ACHN (cell line): ENCODE measurements around the gene TES.

Experiments used
- DNase-seq: peaks from one replicate; pipeline ENCODE4 v3.0.0-alpha.2; 2015
- in situ Hi-C: cut with HindIII; loops from 2 replicates; pipeline ENCODE4 v1.10.0; 2017; ENCODE audit warnings: low sequenced_read_pairs, low pct_ligation_motif_present, low pct_unique_long_range_greater_than_20kb

TES gene

DNA sequence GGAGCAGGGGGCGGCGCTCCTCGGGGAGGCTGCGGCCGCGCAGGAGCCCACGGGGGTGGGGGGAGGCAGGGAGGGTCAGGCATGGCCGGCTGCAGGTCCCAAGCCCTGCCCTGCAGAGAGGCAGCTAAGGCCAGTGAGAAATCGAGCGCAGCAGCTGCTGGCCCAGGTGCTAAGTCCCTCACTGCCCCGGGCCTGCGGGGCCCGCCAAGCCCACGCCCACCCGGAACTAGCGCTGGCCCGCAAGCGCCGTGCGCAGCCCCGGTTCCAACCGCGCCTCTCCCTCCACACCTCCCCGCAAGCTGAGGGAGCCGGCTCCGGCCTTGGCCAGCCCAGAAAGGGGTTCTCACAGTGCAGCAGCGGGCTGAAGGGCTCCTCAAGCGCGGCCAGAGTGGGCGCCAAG lies 28.3 kb upstream of the TES start:
- no peak for DNase-seq
- in situ Hi-C loops: no loop called here

DNA sequence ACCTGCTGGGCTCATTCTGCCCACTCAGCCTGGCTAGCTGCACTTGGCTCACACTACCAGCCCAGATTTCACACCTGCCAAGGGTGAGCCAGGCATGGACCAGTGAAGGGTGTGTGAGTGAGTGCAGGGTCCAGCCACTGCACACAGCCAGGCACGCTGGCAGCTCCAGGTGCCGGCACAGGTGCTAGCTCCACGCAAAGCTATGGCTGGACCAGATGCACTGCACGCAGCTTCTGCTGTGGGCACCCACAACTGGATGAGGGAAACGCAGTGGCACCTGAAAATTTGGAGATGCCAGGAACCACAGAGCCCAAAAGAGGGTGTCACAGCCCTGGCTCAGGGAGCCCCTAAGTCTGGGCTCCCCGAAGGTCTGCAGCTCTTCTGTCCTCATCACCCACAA lies 24.9 kb upstream of the TES start:
- in situ Hi-C loops: no loop called here
- DNase-seq: no peak

DNA sequence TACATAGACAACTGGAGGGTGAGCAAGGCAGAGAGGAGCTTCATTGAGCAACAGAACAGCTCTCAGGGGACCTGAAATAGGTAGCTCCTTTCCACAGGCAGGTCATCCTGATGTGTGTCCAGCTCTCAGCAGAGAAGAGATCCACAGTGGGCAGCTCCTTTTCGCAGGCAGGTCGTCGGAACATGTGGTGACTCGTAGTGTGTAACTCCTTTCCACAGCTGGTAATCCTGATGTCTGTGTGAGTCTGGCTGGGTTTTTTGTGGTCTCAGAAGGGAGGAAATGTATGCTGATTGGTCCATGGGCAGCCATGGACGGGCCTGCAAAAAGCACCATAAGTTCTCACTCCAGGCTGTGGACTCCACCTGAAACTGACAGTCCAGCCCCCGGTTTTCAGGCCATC lies 24.4 kb upstream of the TES start:
- DNase-seq: no peak
- in situ Hi-C loops: no loop called here

DNA sequence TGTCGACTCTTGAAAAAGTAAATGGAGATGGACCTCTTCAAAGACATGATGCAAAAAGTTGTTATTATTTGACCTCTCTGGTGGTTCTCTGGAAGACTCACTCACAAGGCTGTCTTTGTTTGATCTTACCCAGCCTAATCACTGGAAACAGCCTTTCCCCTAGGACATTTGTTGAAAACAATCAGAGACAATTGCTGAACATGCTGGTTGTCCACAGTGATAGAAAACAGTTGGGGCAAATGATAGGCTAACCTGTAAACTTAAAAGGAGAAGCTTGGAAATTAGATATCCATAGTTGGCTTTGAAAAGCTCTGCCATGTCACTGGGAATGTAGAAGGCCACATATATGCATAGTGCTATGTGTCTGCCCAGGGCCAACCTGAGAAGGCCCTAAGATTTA lies 22.9 kb upstream of the TES start:
- DNase-seq: no peak

DNA sequence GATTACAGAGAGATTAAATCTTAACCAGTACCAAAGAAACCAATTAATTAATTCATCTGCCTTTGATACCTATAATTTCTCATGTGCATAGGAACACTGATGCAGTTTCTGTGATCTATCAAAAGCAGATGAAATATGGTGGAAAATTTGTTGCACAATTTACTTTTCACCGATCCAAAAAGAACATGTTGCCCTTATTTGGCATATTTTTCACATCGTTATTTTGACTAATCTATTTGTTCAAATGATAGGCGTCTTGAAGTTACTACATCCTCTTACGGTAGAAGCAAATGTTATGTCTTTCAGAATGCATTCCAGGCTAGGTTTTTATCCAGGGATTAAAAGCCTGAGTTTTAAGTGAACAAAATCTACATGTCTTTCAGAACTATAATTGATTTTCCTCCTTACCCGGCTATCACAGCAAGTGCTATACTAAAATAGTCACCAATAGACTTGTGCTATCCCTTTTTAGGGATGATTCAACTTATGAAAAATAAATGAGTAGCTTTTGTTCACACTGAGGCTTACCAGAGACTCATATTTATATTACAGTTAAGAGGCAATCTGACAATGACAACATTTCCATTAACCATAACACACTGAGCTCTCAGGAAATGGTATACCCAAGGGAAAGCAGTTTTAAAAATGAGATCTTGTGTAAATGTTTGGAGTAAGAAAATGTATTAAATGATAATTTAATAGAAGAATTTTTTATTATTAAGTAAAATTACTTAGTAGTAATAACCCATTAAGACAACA lies 16.8 kb upstream of the TES start:
- in situ Hi-C loops: no loop called here
- DNase-seq: no peak

More for the DNA sequence above, 22.9 kb upstream of the TES start:
- in situ Hi-C loops: no loop called here

DNA sequence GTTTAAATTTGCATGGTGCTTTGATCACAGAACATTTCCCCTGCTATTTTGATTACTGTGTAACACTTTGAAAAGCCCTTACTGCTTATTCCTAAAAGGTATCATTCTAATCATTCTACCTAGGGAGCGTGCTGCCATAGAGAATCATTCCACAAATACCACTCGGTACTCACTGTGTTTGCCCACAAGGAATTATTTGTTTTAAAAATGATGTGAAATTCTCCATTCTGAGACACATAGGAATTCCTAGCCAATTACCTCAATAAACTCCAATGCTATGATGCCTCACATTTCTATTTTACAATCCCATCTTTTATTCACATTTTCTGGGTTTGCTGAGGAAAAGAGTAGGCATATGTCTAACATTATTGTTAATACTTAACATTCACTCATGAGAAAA lies 16.2 kb upstream of the TES start:
- no peak for DNase-seq
- in situ Hi-C loops: no loop called here

DNA sequence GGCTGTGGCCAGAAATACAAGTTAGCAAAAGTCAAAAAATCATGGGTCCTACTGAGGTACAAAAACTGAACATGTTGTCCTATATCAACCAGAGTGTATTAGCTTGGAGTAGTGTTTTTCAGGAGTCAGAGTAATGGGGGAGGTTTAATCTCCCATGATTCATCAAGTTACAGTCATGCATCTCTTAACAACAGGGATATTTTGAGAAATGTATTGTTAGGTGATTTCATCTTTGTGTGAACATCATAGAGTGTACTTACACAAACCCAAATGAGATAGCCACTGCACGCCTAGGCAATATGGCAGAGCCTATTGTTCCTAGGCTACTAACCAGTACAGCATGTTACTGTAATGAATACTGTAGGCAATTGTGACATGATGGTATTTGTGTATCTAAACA lies 14.9 kb upstream of the TES start:
- in situ Hi-C loops: no loop called here
- no peak for DNase-seq

DNA sequence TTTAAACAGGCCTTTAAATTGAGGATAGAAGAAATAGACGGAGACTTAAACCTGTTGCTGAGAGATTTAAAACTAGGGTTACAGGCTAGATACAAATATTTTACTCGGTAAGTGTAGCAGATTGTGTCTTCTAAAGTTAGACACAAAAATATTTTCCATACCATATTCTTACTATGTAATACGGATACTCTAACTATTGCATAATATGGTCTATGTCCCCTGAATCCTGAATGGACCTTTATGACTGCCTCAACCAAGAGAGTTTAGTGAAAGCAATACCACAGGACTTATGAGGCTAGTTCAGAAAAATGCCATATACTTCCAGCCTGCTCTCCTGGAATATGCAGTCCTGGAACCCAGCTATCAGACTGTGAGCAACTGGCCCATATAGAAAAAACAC lies 13.4 kb upstream of the TES start:
- in situ Hi-C loops: no loop called here
- no peak for DNase-seq

DNA sequence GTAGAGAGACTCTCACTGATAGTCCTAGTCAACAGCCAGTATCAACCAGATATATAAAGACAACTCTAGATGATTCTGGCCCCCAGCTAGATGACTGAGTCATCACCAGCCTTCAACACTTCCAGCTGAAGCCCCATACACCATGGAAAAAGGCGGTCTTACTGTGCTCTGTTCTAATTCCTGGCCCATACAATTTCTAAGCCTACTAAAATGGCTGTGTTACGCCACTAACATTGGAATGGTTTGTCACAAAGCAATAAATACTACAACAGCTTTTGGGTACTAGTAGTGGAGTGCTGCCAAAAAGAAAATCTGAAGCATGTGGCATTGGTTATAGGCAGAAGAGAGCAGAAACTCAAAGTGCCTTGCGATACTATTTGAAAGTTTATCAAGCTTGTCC lies 13.0 kb upstream of the TES start:
- no peak for DNase-seq
- in situ Hi-C loops: no loop called here

DNA sequence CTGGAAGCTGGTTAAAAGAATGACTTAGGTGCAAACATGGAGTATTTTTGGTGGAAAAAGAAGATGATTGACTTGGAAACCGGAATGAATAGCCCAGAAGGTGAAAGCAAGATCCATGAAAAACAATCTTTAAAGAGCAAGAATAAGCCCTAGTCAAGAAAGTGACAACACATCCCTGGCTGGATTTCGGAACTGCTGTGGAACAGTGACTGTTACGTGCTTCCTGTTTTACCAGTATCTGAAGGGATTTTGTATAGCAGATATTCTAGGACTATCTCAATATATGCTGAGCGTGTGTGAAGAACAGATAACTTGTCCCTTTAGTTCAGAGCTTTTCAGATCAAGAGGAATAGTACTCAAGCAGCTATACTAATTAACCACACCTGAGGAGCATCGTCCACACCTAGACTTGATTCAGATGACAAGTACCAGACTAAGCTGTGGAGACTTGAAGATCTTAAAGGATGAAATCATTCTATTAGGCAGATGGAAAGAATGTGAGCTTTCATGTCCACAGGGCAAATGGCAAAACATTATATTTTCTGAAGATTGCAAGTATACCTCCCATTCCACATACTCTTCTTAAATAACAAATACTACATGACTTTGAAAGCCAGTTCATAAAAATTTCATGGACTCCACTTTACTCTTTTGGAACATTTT lies 11.5 kb upstream of the TES start:
- DNase-seq: no peak

DNA sequence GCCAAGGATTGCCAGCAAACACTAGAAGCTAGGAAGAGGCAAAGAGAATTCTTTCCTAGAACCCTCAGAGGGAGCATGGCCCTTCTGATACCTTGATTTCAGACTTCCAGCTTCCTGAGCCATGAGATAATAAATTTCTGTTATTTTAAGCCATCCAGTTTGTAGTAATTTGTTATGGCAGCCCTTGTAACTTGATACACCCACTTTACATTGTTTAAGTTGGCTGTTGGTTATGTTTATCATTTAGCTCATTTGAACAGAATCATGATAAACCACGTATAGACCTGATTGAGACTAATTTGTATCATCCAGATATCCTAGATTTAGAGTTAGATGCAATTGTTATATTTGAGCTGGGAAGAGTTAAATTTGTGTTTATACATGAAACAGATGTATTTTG lies 9.4 kb upstream of the TES start:
- in situ Hi-C loops: no loop called here
- no peak for DNase-seq

More for the DNA sequence above, 11.5 kb upstream of the TES start:
- in situ Hi-C loops: no loop called here

DNA sequence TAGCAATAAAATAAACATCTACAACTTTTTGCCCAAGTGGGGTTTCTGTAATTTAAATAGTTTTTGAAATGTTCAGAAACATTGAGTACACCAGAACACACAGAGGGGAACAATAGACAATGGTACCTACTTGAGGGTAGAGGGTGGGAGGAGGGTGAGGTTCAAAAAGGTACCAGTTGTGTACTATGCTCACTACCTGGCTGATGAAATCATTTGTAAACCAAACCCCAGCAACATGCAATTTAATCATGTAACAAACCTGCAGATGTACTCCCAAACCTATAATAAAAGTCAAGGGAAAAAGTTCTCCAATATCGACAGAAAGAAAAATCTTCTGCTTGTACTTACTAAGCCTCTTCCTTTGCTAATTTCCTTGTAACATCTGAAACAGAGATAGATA lies 4.2 kb upstream of the TES start:
- DNase-seq: no peak
- in situ Hi-C loops: no loop called here

DNA sequence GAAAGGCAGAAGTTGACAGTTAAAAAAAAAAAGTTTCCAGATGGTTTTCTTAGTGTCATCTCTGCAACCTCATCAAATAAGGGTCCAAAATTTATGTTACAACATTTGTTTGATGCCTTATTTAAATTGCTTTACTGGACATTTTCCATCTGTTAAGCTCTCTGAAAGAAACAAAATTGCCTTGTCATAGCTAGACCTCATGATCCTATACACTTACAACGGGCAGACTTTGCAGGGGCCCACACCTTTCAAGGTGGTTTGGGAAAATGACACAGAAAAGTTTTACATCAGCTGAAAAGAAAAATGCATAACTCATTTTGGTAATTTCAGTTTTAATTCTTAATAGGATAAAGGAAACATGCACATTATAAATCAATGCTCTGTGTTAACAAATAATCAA lies 1.4 kb upstream of the TES start:
- in situ Hi-C loops: no loop called here
- no peak for DNase-seq

DNA sequence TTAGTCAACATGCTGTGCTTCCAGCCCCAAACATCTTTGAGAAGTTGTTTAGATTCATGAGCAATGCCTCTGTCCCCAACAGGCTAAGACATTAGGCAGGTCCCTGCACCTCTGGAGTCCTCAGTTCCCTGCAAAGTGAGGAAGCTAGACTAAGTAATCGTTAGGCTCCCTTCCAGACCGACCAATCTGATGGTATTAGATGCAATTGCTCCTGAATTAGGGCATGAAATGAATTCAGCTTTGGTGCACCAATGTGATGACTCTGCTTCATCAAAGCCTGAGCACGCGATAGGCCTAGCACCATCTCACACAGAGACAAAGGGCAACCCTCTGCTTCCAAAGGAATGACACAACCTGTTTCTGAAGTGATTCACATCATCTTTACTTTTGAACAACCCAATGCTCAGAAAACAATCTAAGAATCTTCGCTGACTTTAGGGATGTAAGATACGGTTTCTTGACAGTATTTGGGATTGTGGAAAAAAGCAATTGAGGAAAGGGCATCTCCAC lies 723 bp upstream of the TES start:
- DNase-seq: no peak
- in situ Hi-C loops: no loop called here

DNA sequence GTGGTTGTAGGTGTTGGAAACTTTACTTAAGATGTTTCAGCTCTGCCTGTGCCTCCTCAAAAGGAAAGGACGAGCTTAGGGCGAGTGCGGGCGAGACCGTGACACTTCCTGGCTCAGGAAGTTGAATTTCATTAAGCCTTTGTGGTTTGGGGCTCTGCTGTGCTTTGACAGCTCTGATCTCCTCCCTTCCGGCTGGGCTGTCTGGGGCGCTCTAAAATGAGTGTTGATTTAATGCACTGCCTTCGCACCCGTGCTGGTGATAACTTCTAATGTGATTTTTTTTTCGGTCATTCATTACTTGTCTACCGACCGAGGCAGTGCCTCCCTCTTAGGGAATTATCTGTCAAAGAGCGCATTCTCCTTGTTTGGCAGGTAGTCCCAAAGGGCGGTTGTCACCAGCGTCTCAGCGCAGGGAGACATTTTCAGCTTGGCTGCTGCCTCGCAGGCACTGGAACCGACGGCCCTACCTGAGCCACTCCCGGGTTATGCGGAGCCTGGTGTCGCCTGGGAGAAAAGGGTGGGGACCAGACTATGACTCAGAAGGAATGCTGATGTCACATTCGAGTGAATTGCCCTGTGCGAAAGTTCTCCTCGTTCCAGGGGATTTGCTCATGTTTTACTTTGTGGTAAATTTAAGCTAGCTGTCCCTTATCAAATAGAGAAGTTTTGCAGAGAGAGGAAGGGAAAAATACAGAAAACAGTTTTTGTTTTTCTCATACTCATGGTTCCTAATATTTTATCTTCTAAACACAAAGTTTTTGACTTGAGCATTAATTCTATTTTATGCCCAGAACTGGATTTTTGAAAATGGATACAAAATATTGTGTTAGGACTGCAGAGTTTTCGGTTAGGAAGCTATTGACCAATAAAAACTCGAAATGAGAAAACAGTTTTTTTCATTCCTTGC lies 920 bp downstream of the TES start:
- in situ Hi-C loops: no loop called here
- peak; percentile 95 for DNase-seq

DNA sequence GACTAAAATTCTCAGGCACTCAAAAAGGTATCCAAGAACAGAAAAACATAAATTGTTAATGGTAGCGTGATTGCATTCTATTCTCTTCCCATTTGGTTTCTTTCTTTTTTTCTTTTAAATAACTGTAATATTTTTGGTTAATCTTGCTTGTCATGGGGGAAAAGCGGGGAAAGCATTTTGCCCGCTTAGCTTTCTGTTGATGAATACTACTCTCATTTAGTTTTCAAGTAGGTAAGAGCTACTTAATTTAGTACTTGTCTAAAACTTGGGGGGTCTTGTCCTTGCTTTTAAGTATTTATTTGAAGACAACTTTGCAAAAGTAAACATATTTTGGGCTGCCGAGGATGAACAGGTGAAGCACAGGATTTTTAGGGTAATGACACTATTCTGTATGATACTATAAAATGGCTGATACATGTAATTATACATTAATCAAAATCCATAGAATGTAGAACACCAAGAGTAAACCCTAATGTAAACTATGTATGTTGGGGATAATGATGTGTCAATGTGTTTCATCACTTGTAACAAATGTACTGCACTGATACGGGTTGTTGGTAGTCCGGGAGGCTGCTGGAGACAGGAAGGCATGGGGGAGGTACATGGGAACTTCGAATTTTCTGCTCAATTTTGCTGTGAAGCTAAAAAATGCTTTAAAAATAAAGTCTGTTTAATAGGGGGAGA lies 1.7 kb downstream of the TES start:
- peak; percentile 35 for DNase-seq
- in situ Hi-C loops: no loop called here

DNA sequence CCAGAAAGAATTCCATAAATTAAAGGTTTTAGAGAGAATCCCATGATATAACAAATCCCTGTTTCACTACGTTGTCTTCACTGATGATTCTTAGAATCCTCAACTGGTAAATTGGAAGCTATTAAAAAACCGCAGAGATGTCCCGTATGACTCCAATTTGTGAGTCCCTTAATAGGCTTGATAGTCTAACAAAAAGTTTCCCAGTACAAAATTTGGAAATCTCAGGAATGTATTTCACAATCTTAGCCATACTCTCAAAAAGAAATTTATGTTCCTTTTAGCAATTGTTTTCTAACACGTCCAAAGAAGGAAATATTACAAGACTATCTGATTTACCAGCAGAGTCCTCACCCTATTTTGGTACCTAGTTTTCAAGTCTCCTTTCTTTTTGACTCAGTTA lies 2.5 kb downstream of the TES start:
- in situ Hi-C loops: no loop called here
- DNase-seq: no peak

DNA sequence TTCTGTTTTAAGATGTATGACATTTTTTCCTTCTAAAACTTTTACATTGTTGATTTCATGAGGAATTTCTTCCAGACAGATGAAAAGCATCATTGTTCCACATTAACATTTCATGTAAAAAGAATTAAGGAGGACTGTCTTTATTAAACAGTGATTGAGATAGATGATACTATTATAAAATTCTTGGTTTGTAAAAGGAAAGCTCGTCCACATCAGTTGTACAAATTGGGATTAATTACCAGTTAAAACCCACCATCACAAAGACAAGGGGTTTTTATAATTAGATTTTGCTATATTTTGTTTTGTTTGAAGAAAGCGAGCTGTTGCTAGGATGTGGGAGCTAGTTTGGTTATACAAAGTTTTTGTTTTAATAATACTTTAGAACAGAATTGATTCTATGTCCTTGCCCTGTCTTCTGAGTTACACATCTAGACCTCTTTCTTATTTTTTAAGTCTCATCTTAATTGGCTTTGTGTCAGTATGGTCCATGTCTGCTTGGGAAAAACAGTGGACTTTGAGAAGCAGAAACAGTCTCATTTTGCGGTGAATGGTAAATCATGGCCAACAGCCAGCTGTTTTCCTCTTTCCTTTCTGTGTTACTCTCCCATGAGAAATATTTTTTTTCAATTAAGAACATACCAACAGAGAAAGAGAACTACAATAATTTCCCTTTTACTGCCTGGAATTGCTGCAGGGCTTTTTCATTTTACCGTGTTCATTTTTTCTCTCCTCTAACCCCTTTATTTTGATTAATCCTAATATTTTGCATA lies 3.2 kb downstream of the TES start:
- in situ Hi-C loops: no loop called here
- no peak for DNase-seq
